Loucy (cell line): Measurements from ENCODE around the gene ZER1.

Experiments
- CTCF ChIP-seq: fragments of 200-600 bp; sonication (generic); conservative IDR thresholded peaks from 2 replicates; pipeline ENCODE4 v1.5.1; 2014; ENCODE audit warnings: mild to moderate bottlenecking, antibody characterized with exemption, low read length
- EZH2phosphoT487 ChIP-seq: fragments of 200-600 bp; IDR thresholded peaks from 2 replicates; pipeline ENCODE4 v1.6.1; 2018; ENCODE audit warnings: antibody characterized with exemption, mild to moderate bottlenecking, moderate library complexity, borderline replicate concordance

GRCh38 chr9:128683340-128684064 is 88.2 kb downstream of the ZER1 start:
- TF ChIP-seq CTCF (no peak), EZH2phosphoT487 (no peak)
